HG03095 (cell line): ENCODE data around the gene PHYKPL.
"Not testable (repeated sequence)": the region's sequence is repeated elsewhere in the genome, so short reads cannot be mapped to it uniquely, and the experiment has no call there.

Experiments
- ATAC-seq: cut with Tn5 transposase; IDR thresholded peaks from one replicate; pipeline ENCODE4 v1.9.1; 2021; ENCODE audit warnings: moderate library complexity; ENCODE audit not compliant: unreplicated experiment

Gene PHYKPL

GRCh38 chr5:178240341-178240741 lies 7.7 kb upstream of the PHYKPL start:
- no peak for ATAC-seq

- not testable (repeated sequence) for ATAC-seq
Measured at GRCh38 chr5:178239626-178240301, 7.2 kb upstream of the PHYKPL start.

- no peak for ATAC-seq
Measured at GRCh38 chr5:178238711-178239592, 6.3 kb upstream of the PHYKPL start.

GRCh38 chr5:178238313-178238635 lies 5.7 kb upstream of the PHYKPL start:
- ATAC-seq, result no peak

GRCh38 chr5:178237431-178238312 lies 5.1 kb upstream of the PHYKPL start:
- no peak for ATAC-seq

GRCh38 chr5:178236679-178237078 lies 4.1 kb upstream of the PHYKPL start:
- no peak for ATAC-seq

- ATAC-seq, result no peak
Measured at GRCh38 chr5:178236126-178236525, 3.5 kb upstream of the PHYKPL start.

GRCh38 chr5:178235588-178235974 lies 3.0 kb upstream of the PHYKPL start:
- no peak for ATAC-seq

GRCh38 chr5:178234750-178235587 lies 2.4 kb upstream of the PHYKPL start:
- no peak for ATAC-seq

GRCh38 chr5:178234121-178234749 lies 1.6 kb upstream of the PHYKPL start:
- ATAC-seq, result no peak

- ATAC-seq, result peak; percentile 23
Measured at GRCh38 chr5:178232920-178233429, 373 bp upstream of the PHYKPL start.

GRCh38 chr5:178231539-178232123 lies 971 bp downstream of the PHYKPL start:
- no peak for ATAC-seq

- no peak for ATAC-seq
Measured at GRCh38 chr5:178230879-178231538, 1.6 kb downstream of the PHYKPL start.

- no peak for ATAC-seq
Measured at GRCh38 chr5:178229861-178230260, 2.7 kb downstream of the PHYKPL start.

- ATAC-seq, result not testable (repeated sequence)
Measured at GRCh38 chr5:178229111-178229510, 3.5 kb downstream of the PHYKPL start.

GRCh38 chr5:178228609-178229008 lies 4.0 kb downstream of the PHYKPL start:
- ATAC-seq, result no peak

GRCh38 chr5:178227929-178228328 lies 4.7 kb downstream of the PHYKPL start:
- no peak for ATAC-seq

GRCh38 chr5:178227138-178227659 lies 5.4 kb downstream of the PHYKPL start:
- ATAC-seq, result no peak

- no peak for ATAC-seq
Measured at GRCh38 chr5:178225174-178225573, 7.4 kb downstream of the PHYKPL start.
